Measurements from ENCODE around the gene CDK11A.
"Not testable (repeated sequence)": the region's sequence is repeated elsewhere in the genome, so short reads cannot be mapped to it uniquely, and the experiment has no call there.

CDK11A gene

DNA sequence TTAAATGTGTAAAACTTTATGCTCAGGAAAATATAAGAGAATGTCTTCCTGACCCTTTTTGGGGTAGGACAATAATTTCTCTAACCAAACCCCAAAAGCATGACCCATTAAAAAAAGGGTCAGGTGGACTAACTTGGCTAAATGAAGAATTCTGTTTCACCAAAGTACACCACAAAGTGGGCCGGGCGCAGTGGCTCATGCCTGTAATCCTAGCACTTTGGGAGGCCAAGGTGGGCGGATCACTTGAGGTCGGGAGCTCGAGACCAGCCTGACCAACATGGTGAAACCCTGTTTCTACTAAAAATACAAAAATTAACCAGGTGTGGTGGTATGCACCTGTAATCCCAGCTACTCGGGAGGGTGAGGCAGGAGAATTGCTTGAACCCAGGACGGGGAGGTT lies 34.6 kb downstream of the CDK11A start:
- DNase-seq (ENCODE audit: low spot score); FAIRE-seq: not testable (repeated sequence)

DNA sequence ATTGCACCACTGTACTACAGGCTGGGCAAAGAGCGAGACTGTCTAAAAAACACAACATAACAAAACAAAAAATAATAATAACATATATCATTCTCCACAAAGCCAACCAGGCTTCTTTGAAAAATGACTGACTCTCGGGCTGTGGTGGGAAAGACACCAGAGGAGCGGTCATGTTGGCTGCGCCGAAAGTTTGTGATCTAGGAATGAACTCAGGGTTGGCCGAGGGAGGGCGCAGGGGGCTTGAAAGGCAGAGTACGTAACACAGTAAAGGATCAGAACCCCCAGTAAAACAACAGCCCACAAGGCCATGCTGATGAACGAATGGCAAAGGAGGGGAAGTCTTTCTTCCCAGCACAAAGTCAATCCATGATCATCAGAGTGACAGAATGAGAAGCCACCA lies 36.3 kb downstream of the CDK11A start:
- no peak for FAIRE-seq
- no peak for DNase-seq (ENCODE audit: low spot score)

DNA sequence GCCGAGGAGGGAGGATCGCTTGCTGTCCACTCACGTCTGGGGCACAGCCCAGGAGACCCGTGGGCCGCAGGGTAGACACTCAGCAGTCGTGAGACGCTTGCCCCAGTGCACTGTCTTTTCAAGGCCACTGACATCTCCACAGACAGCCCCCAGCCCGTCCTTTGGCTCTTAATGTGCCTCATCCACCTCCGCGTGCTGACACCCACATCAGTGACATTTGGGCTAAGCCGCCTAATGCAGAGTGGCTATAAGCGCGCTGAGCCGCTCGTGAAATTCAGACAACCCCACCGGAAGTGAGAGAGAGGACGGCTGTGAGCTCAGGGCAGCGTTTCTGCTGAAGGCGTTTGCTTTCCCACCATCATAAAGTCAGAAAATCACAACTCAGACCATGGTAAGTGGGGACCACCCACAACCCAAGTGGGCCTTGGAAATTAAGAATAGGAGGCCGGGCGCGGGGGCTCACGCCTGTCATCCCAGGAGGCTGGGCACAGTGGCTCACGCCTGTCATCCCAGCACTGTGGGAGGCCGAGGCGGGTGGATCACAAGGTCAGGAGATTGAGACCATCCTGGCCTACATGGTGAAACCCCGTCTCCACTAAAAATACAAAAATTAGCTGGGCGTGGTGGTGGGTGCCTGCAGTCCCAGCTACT lies 40.0 kb downstream of the CDK11A start:
- no peak for FAIRE-seq
- no peak for DNase-seq (ENCODE audit: low spot score)

DNA sequence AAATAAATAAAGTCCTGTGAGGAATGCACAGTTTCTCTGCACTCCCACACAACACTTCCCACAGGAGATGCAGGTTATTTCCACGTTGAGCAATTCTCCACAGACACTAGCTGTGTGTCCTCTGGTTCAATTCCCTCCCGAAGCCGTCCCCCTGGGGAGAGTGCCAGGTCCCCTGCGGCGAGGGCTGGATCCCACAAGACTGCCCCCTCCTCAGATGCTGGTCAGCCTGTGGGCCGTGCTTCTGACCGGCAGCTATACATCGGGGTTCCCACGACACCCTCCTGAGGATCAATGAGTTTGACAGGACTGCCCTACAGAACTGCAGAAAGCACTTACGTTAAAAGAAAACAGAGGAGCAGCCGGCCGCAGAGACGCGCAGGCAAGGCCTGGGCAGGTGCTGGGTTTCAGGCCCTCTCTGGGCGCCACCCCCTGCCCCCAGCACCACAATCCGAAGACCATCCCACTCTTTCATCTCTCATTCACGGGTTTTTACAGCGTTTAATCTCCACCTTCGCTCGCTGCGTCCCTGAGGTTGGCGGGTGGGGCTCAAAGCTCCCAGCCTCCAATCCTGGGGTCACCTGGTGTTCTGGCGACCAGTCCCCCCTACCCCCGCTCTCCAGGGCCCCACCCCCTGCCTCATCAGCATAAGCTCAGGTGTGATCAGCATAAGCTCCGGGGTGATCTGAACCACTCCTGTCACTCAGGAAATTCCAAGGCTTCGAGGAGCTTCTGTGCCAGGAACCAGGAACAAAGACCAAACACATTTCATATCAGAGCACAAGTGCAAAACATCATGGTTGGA lies 40.9 kb downstream of the CDK11A start:
- DNase-seq (ENCODE audit: low spot score) (no peak), FAIRE-seq (no peak)

DNA sequence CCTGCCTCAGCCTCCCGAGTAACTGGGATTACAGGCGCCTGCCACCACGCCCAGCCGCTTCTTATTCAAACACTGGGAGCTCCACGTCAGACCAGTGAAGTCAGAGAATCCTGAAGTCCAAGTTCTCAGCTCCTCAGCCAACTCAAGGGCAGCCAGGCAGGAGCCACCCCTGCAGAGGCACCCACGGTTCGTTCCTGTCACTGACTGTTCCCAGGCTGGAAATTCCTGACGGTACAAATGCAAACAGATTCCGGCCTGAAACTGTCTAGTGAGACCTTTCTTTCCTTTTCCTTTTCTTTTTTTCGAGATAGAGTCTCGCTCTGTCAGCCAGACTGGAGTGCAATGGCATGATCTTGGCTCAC lies 43.3 kb downstream of the CDK11A start:
- DNase-seq (ENCODE audit: low spot score) = no peak
- no peak for FAIRE-seq

DNA sequence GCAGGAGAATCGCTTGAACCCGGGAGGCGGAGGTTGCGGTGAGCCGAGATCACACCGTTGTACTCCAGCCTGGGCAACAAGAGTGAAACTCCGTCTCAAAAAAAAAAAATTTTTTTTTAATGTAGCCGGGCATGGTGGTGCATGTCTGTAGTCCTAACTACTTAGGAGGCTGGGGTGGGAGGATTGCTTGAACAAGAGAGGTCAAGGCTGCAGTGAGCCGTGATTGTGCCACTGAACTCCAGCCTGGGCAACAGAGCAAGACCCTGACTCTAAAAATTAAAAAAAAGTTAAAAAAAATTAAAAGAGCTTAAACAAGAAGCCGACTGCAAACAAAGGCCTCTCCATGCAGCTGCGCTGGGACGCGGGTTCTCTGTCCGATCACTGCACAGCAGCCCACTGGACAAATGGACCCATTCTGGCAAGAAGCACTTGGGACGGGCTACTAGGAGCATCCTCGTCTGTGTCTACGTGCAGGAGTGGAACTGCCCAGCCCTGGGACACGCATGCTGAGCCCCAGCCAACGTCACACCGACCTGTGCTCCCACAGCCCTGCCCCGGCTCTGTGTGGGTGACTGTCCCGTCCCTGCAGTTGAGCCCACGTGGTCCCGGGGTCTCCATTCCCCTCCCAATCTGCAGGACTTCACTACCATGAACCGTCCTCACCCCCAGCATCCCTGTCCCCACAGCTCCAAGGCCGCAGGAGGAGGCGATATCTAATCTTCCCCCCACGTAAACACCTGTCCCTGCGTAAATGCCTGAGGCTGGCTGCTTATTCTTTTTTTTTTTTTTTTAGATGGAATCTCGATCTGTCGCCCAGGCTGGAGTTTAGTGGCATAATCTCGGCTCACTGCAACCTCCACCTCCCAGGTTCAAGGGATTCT lies 43.9 kb downstream of the CDK11A start:
- FAIRE-seq (no peak), DNase-seq (ENCODE audit: low spot score) (no peak)

DNA sequence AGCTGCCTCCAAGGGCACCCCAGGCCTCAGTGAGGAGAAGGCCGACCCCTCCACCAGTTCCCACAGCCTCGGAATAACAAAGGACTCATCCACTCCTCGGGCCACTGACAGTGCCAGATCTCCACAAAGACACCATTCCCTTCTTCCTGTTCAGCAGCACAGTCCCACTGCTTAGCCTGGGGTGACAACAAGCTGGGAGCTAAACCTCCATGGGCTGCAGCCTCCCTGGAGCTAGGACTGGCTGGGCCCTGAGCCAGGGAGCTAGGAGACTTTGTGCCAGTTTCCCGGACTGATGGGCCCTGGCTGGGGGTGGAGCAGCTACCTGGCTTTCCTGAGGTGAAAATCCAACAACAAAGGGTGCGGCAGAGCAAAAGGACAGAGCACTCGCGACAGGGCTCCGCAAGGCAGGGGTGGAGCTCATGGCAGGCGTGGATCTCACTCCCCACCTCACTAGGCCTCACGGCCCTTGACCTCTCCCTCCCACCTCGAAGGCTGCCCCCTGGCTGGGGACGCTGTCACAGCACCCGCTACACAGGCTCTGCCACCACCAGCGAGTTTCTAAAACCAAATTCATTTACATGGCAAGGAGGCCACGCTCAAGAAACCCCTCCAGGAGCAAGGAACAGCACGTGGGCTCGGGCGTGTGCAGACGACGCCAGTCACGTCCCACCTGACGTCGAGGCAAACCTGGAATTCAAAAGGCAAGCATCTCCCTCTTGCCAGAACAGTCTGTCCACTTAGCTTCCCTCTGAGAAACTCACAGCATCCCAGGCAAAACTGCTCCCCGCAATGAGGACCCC lies 45.4 kb downstream of the CDK11A start:
- DNase-seq (ENCODE audit: low spot score) (no peak), FAIRE-seq (no peak)

DNA sequence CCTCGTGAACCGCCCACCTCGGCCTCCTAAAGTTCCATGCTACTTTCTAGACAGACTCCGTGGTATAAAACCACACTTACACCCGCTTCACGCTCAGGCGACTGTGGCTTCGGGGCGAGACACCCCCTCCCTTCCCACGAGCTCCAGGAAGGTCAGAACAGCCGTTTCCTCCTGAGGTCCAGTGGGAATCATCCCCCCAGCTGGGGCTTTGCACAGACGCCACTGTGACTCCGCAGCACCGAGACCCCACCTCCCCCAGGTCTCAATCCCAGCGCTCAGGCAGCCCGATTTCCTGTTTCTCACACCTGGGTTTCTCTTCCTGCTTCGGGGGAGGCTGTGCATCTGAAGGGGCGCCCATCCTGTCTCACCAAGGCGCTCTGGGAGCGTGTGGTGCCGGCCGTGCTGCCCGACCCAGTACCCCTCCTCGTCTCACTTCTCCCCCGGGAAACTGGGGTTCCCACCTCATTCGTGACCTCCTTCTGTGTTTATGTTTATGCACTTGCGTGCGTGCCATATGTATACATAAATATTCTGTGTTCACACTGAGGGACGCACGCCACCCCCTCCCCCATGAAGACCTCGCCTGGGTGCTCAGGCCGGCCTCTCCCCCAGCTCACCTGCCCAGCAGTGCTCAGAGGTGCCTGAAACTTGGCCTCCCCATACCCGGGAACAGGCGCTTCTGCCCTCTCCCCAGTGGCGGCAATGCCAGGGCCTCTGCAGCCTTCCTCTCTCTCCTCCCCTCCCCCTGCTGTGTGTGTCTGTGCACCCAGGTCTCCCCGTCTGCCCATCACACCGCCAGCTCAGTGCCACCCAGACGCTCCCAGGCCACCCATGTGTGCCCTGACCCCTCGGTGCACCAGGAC lies 46.2 kb downstream of the CDK11A start:
- DNase-seq (ENCODE audit: low spot score) (no peak), FAIRE-seq (no peak)

DNA sequence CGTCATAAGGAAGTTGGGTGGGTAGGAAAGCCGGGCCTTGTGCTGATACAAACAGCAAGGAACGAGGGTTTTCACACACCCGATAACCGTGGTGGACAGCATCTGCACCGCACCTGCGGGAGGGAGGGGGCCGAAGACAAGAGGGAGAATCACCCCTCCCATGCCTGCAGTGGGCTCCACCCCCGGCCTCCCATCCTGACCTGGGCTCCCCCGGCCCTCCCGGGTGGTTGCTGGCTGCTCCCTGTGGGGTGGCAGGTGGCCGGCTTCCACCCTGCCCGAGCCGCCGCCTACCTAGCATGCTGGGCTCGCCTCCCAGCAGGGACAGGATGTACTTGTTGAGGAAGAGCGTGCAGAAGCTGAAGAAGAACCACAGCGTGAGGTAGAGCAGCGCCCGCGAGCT lies 48.1 kb downstream of the CDK11A start:
- not testable (repeated sequence) for FAIRE-seq; DNase-seq (ENCODE audit: low spot score)

DNA sequence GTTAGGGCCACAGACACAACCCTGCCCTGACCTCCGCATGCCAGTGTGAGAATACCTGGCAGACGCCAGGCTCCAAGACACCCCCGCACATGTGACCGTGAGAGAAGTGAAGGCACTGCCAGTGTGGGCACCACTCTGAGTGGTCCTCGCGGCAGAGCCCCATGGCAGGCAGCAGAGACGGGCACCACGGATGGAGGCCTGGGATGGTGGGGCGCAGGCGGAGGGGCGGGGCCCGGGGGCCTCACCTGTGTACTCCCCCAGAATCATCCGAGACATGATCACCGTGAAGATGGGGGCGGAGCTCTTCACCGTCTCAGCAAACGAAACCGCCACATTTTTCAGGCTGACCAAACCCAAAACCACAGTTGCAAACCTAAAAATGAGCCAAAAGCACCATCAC lies 48.9 kb downstream of the CDK11A start:
- DNase-seq (ENCODE audit: low spot score) = not testable (repeated sequence)

DNA sequence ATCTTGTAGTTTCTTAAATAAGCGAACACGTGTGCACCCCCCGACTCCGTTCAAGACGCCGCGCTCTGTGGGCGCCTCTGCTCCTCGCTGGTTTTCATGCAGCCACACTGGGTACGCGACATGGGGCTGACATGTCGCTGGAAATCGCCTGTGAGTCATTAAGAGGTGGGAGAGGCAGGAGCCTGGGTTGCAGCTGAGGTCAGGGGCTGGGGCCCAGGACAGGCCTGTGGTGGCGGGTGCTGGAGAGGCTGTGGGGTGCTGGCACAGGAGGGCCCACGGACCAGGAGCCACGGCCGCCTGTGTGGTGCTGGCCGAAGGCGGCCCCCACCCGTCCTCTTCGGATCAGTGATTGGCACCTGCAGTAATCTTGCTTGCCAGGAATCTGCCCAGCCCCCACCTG lies 49.4 kb downstream of the CDK11A start:
- not testable (repeated sequence) for FAIRE-seq; DNase-seq (ENCODE audit: low spot score)

More for the DNA sequence above, 48.9 kb downstream of the CDK11A start:
- FAIRE-seq = not testable (repeated sequence)

DNA sequence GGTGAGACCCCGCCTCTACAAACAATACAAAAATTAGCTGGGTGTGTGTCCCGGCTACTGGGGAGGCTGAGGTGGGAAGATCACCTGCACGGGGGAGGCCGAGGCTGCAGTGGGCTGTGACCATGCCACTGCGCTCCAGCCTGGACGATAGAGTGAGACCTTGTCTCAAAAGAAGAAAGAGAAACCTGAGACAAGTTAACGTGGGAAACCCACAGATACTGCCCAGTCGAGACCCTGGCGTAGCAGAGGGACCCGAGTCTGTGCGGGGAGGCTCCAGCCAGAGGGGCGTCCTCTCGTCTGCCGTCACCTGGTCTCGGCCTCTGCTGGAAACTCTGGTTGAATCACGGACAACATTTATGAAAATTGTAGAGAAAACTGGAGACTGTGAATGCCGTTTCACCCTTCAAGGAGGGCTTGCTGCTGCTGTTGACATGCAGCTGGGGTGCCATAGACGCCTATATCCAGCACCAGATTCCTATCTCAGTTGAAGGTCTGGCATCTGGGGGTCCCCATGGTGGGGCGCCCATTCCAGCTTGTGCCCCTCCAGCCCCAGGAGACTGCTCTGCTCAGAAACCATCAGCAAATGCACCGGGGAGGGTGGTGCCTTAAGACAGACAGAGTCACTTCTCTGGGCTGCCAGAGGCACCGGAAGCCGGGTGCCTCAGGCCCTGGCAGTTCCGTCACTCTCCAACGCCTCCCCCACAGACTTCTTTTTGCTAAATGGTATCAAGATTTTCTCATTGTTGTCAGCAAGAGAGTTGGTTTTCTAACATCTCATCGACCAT lies 51.8 kb downstream of the CDK11A start:
- FAIRE-seq = no peak
- no peak for DNase-seq (ENCODE audit: low spot score)

DNA sequence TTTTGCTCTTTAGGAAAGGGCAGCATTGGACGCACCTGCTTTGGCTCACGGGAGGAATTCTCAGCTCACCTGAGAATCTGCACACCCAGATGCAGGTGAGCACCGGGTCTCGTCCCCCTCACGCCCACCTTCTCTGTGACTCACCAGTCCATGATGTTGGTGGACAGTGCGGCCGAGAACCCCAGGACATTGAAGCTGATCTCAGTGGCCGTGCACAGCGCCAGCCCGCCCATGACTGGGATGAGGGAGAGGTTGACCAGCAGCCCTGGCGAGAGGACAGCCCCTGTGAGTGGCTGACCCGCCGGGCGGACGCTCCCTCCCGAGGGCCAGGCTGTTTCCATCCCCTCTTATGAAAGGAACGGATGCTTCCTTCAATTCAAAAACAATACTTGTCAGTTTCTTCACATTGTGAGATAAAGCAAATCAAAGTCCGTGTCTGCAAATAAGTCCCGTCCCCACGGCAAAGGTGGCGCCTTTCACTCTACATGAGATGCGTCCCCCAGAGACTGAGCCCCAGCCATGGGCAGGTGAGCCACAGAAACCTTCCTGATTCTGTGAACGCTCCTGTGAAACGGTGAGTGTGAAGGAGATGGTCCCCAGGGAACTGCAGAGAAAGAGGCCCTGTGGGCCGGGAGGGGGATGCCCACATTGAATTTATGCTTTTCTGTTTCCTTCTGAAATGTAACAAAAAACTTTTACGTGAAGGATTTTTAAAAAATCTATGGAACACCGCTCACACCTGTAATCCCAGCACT lies 52.6 kb downstream of the CDK11A start:
- DNase-seq (ENCODE audit: low spot score) = no peak
- no peak for FAIRE-seq

DNA sequence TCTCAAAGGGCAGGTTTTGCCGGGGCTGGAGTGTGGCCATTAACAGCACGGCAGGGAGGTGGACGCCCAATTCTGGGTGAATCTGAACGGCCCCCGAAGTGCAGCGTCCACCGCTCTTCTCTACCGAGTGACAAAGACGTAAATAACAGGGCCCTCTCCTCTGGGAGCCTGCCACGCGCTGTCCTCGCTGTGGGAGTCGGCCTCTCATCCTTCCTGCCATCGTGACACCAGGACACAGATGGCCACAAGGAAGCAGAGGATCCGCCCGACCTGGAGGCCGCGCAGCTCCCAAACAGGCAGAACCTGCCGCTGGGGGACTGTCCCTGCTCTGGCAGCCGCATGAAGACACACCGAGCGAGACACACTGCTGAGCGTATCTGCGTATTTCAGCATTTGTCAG lies 53.3 kb downstream of the CDK11A start:
- FAIRE-seq = no peak
- DNase-seq (ENCODE audit: low spot score) = no peak

DNA sequence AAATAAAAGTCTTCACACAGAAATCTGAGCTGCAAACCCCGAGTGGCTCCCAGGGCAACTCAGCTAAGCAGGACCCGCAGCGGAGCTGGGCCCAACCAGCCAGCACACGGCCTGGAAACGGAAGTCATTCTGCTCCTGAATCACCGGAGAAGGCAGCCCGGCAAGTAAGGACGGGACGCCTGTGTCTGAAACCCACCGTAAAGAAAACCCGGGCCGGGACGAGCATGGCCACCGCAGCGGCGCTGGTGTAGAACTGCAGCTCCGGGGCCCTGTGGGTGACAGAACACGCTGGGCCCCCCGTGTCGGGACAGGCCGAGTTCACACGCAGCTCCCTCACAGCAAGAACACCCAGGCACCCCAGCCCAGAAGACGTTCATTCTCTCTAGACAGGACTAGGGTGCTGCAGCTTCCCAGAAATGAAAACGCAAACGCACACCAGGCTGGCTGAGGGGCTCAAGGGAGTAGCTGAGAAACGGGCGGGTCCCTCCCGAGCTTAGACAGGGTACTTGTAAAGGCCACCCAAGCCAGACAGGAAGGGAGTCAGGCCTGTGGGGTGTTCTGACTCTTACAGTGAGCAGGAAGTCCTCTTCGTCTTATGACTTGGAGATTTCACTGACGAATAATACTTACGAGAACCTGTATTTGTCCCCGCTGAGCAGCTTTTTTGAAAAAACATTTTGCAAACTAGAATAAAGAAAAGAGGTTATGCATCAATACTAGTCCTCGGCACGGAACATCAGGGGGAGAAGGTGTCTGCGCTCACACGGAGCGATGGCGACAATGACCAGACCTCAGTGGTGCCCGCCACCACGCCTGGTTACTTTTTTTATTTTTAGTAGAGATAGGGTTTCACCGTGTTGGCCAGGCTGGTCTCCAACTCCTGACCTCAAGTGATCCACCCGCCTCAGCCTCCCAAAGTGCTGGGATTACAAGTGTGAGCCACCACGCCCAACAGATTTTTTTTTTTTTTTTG lies 54.4 kb downstream of the CDK11A start:
- FAIRE-seq (no peak), DNase-seq (ENCODE audit: low spot score) (no peak)

DNA sequence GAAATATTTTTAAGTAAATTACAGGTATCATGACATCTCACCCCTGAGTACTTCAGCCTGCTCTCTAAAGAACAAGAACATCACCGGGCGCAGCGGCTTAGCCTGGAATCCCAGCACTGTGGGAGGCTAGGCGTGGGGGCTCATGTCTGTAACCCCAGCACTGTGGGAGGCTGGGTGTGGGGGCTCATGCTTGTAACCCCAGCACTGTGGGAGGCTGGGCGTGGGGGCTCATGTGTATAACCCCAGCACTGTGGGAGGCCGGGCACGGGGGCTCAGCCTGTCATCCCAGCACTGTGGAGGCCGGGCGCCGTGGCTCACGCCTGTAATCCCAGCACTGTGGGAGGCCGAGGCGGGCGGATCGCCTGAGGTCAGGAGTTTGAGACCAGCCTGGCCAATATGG lies 57.6 kb downstream of the CDK11A start:
- DNase-seq (ENCODE audit: low spot score) (no peak), FAIRE-seq (no peak)

DNA sequence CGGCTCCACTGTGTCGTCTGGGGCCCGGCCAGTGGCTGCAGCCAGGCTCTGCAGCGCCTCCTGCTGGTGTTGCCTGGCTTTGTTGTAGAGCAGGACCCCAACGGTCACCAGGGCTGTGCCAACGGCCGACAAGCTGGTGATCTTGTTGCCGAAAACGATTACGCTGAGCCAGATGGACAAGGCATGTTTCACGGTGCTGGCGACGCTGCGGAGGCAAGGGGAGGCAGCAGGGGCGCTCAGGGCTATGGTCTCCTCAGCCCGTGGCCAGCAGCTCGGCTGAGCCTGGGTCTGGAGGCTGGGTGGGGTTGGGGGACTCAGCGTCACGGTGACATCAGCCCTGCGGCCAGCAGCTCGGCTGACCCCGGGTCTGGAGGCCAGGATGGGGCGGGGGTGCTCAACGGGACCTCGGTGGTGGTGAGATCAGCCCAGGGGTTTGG lies 58.3 kb downstream of the CDK11A start:
- no peak for FAIRE-seq
- no peak for DNase-seq (ENCODE audit: low spot score)

Measured in RCC 7860 (cell line).